Activated CD8-positive, alpha-beta T cell treated with anti-CD3 and anti-CD28 coated beads for 36 hours (primary cell): ENCODE data around the gene ACACA. TPM values are rescaled to one million over a fixed set of nuclear protein-coding genes. Genes with fewer than 3 reads are reported as not detected.
A peak's percentile ranks its signal among the peaks of the same experiment; 100 is the strongest.

Source experiments
- ATAC-seq: fragments of 200-7000 bp; cut with Tn5 transposase; one replicate; pipeline ENCODE4 v1.10.0; 2021; ENCODE audit warnings: mild to moderate bottlenecking, moderate library complexity
- CTCF ChIA-PET: fragments of 350-600 bp; sonication (Branson Sonifier 250); formaldehyde crosslinking; loops from one replicate; lab custom pipeline; 2021; ENCODE audit warnings: antibody characterized with exemption; lab: Charles Lee
- POLR2A ChIA-PET: fragments of 350-600 bp; sonication (Branson Sonifier 250); formaldehyde crosslinking; loops from one replicate; lab custom pipeline; 2021; ENCODE audit warnings: antibody characterized with exemption; lab: Charles Lee
- DNase-seq: peaks from one replicate; pipeline ENCODE4 v3.0.0-alpha.2; 2020
- H3K27ac Mint-ChIP-seq: one replicate; pipeline ENCODE4 v1.8.0; 2021; ENCODE audit warnings: mild to moderate bottlenecking, mixed read lengths
- H3K27me3 Mint-ChIP-seq: one replicate; pipeline ENCODE4 v1.8.0; 2021; ENCODE audit warnings: mixed read lengths
- H3K36me3 Mint-ChIP-seq: one replicate; pipeline ENCODE4 v1.8.0; 2021; ENCODE audit warnings: low read depth, mixed read lengths
- H3K4me1 Mint-ChIP-seq: one replicate; pipeline ENCODE4 v1.8.0; 2021; ENCODE audit warnings: low read depth, mixed read lengths
- H3K4me3 Mint-ChIP-seq: one replicate; pipeline ENCODE4 v1.8.0; 2021; ENCODE audit warnings: mild to moderate bottlenecking, moderate library complexity, mixed read lengths
- H3K9me3 Mint-ChIP-seq: one replicate; pipeline ENCODE4 v1.8.0; 2021; ENCODE audit warnings: mixed read lengths
- CTCF ChIP-seq: fragments of 200-600 bp; IDR thresholded peaks from one replicate; pipeline ENCODE4 v1.8.0; 2022; ENCODE audit warnings: antibody characterized with exemption, mild to moderate bottlenecking
- intact Hi-C: fragments of 100-400 bp; cut with micrococcal nuclease; formaldehyde crosslinking; loops from one replicate; pipeline ENCODE4 v1.10.0; 2022
- total RNA-seq, 2 experiments: library from RNA; stranded (reverse); gene quantifications; one replicate each; pipeline ENCODE4 v1.2.3, GENCODE V29; 2021

ACACA gene
- total RNA-seq, 2 experiments from 2014 or later: 66.0 to 68.2 TPM

GRCh38 chr17:37220607-37220953, 186.1 kb downstream of the ACACA start:
- Mint-ChIP-seq H3K27ac (no peak overlapping the region), H3K4me1 (peaks cover 4% of the 10 kb centered on the region), H3K36me3 (peaks cover 21% of the 10 kb centered on the region), H3K4me3 (no peak overlapping the region), H3K27me3 (no peaks in the 10 kb centered on the region), H3K9me3 (no peaks in the 10 kb centered on the region)
- intact Hi-C loops: no loop called here
- ChIA-PET POLR2A (no interaction called here), CTCF (no interaction called here)
- ATAC-seq: no peak
- peak; percentile 43 for DNase-seq
- TF ChIP-seq CTCF: no peak

GRCh38 chr17:37219876-37220606, 186.6 kb downstream of the ACACA start:
- Mint-ChIP-seq H3K36me3 (peaks cover 21% of the 10 kb centered on the region), H3K27ac (no peak overlapping the region), H3K4me3 (no peak overlapping the region), H3K4me1 (peaks cover 4% of the 10 kb centered on the region), H3K9me3 (no peaks in the 10 kb centered on the region), H3K27me3 (no peaks in the 10 kb centered on the region)
- no peak for DNase-seq
- CTCF ChIA-PET: no interaction called here
- peak; percentile 19 for TF ChIP-seq CTCF
- intact Hi-C loops: no loop called here
- POLR2A ChIA-PET: no interaction called here
- no peak for ATAC-seq

GRCh38 chr17:37218849-37219248, 187.8 kb downstream of the ACACA start:
- no peak for TF ChIP-seq CTCF
- Mint-ChIP-seq H3K27ac (no peak overlapping the region), H3K9me3 (no peaks in the 10 kb centered on the region), H3K36me3 (peaks cover 24% of the 10 kb centered on the region), H3K4me3 (no peak overlapping the region), H3K27me3 (no peaks in the 10 kb centered on the region), H3K4me1 (peaks cover 4% of the 10 kb centered on the region)
- ChIA-PET CTCF (interaction anchor here (1.2 kb wide), 1 partner anchor 29 kb away, joined by 3 read pairs; no protein-coding TSS in a partner anchor), POLR2A (no interaction called here)
- intact Hi-C loops: no loop called here
- ATAC-seq: no peak
- no peak for DNase-seq

- no peaks in the 10 kb centered on the region for H3K9me3 Mint-ChIP-seq
- H3K36me3 Mint-ChIP-seq: peaks cover 18% of the 10 kb centered on the region
- no peak overlapping the region for H3K27ac Mint-ChIP-seq
- POLR2A ChIA-PET: no interaction called here
- CTCF ChIA-PET: interaction anchor here (1.5 to 3.7 kb wide), 2 partner anchors 9 to 25 kb away, joined by 3 to 11 read pairs; no protein-coding TSS in a partner anchor
- TF ChIP-seq CTCF: no peak
- ATAC-seq: no peak
- H3K4me1 Mint-ChIP-seq: no peaks in the 10 kb centered on the region
- no peak overlapping the region for H3K4me3 Mint-ChIP-seq
- intact Hi-C loops: no loop called here
- no peaks in the 10 kb centered on the region for H3K27me3 Mint-ChIP-seq
- no peak for DNase-seq
These were observed 192.2 kb downstream of the ACACA start for GRCh38 chr17:37214416-37214815.

- Mint-ChIP-seq H3K27me3 (no peaks in the 10 kb centered on the region), H3K36me3 (peaks cover 20% of the 10 kb centered on the region), H3K4me3 (no peak overlapping the region), H3K4me1 (no peaks in the 10 kb centered on the region), H3K9me3 (no peaks in the 10 kb centered on the region), H3K27ac (no peak overlapping the region)
- no peak for DNase-seq
- CTCF ChIA-PET: interaction anchor here (0.6 to 3.7 kb wide), 3 partner anchors 10 to 85 kb away, joined by 3 to 11 read pairs (median 3); no protein-coding TSS in a partner anchor
- intact Hi-C loops: no loop called here
- POLR2A ChIA-PET: no interaction called here
- ATAC-seq: no peak
- no peak for TF ChIP-seq CTCF
These were observed 192.7 kb downstream of the ACACA start for GRCh38 chr17:37213927-37214326.
